SJSA1 (cell line): Measurements from ENCODE around the gene RAB25. TPM values are rescaled to one million over a fixed set of nuclear protein-coding genes. Genes with fewer than 3 reads are reported as not detected.
"Not testable (repeated sequence)": the region's sequence is repeated elsewhere in the genome, so short reads cannot be mapped to it uniquely, and the experiment has no call there.

ENCODE experiments used
- DNase-seq, 2 experiments: peaks; one replicate each; pipeline ENCODE4 v3.0.0-alpha.2; 2015 to 2020; ENCODE audit warnings: low spot score in 2 of 2, low read depth in 1 of 2
- H3K27ac ChIP-seq: fragments of 250-450 bp; sonication (Bioruptor Pico); 2 replicates; pipeline ENCODE4 v1.5.1; 2020; ENCODE audit warnings: mild to moderate bottlenecking, moderate library complexity
- H3K27me3 ChIP-seq: fragments of 250-450 bp; sonication (Bioruptor Pico); replicated peaks from 2 replicates; pipeline ENCODE4 v1.5.1; 2020; ENCODE audit warnings: mild to moderate bottlenecking, moderate library complexity
- H3K36me3 ChIP-seq: fragments of 250-450 bp; sonication (Bioruptor Pico); 2 replicates; pipeline ENCODE4 v1.5.1; 2020; ENCODE audit warnings: mild to moderate bottlenecking
- H3K4me1 ChIP-seq: fragments of 250-450 bp; sonication (Bioruptor Pico); replicated peaks from 2 replicates; pipeline ENCODE4 v1.6.1; 2021; ENCODE audit warnings: mild to moderate bottlenecking
- H3K4me3 ChIP-seq: fragments of 250-450 bp; sonication (Bioruptor Pico); 2 replicates; pipeline ENCODE4 v1.5.1; 2020; ENCODE audit warnings: mild to moderate bottlenecking
- H3K9me3 ChIP-seq: fragments of 250-450 bp; sonication (Bioruptor Pico); replicated peaks from 2 replicates; pipeline ENCODE4 v1.5.1; 2020; ENCODE audit warnings: mild to moderate bottlenecking
- total RNA-seq: library from RNA; depleted of rRNA; stranded (reverse); fragments of >200 nt; shearing (Covaris generic); gene quantifications from 2 replicates; pipeline ENCODE4 v1.2.3, GENCODE V29; 2014; rRNA removed

Gene RAB25
- total RNA-seq = not detected in 2 replicates

DNA sequence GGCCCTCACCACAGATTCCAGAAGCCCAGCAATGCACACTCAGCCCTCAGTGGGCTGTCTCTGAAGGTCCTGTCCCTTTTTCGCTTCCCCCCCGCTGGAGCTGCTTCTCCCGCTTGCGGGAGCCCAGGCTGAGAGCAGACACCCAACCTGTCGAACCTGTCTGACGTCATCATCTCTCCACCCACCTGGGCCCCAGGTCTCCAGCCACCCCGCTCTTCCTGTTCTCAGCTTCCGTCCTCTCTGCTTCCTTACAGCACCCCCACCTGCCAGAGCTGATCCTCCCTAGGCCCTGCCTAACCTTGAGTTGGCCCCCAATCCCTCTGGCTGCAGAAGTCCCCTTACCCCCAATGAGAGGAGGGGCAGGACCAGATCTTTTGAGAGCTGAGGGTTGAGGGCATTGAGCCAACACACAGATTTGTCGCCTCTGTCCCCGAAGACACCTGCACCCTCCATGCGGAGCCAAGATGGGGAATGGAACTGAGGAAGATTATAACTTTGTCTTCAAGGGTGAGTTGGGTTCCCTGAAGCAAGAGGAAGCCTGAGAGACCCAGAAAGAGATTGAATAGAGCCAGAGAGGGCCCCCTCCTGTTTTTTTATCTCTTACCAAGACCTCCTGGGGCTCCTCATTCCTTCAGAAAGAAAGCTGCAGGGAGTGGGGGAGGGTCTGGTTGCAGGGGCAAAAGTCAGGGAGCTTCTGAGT, at the start of gene RAB25:
RAB25 (plus strand) TSS at position 224 of the 700 bp plus-strand sequence; CDS start at position 465, 241 bp downstream.
- no peak within 1 kb of the TSS for H3K27ac ChIP-seq
- no peak within 1 kb of the TSS for H3K4me3 ChIP-seq
- H3K36me3 ChIP-seq = no peaks in the 10 kb centered on the region
- H3K9me3 ChIP-seq = no peaks in the 10 kb centered on the region
- peaks cover 15% of the 10 kb centered on the region for H3K4me1 ChIP-seq
- no peak for DNase-seq
- no peaks in the 10 kb centered on the region for H3K27me3 ChIP-seq

DNA sequence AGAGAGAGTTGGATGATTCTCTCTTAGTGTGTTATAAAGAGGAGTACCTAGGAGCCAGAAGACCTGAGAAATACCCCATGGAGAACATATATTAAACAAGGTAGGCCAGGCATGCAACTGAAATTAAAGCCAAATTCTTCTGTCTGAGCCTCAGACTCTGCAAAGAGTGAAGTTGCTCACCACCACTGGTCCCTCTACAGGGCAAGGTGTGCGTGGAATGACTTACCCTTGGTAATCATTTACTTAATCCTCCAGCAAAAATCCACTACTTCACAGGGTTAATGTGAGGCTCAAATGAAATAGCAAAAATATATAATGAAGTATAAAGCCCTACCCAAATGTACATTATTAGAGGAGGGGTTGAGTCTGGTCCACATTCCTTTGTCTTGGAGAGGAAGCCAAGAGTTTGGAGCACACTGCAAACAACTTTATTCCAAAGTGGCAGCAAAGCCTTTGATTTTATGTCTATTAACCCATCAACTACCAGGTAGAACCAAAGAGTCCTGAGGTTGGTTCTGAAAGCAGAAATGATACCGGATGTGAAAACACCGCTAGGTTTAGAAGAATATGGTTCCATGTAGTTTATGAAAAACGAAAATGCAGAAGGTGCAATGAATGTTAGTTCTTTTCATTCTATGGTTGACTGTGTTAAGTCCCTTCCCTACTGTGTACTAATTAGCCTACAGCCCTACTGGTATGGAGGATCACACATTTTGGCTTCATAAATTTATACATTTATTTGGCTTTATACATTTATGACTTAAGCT, 48.7 kb upstream of the RAB25 start:
- Histone ChIP-seq H3K36me3 (peaks cover 85% of the 10 kb centered on the region), H3K4me1 (no peaks in the 10 kb centered on the region), H3K9me3 (no peaks in the 10 kb centered on the region), H3K27me3 (no peaks in the 10 kb centered on the region), H3K27ac (no peak overlapping the region), H3K4me3 (no peak overlapping the region)
- no peak for DNase-seq

- H3K9me3 ChIP-seq = no peaks in the 10 kb centered on the region
Observed at GRCh38 chr1:156014829-156015228, 46.1 kb upstream of the RAB25 start.

DNA sequence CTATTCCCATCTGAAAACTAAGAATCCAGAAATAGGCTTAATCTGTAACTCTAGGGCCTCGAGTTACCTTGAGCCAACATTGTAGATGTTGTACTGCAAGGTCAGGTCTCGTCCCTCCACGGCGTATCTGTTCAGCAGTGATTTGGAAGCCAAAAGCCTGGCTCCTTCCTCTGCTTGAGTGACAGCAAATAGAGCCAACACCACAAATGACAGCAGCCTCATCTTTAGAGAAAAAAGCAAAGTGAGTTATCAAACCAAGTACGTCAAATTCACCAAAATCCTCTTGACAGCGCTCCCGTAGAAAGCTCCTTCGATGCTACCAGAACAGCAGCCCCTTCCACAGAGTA, 41.0 kb upstream of the RAB25 start:
- DNase-seq = no peak
- H3K27ac ChIP-seq = no peak overlapping the region

More at GRCh38 chr1:156014829-156015228, 46.1 kb upstream of the RAB25 start:
- H3K27ac ChIP-seq = no peak overlapping the region
- no peaks in the 10 kb centered on the region for H3K27me3 ChIP-seq
- peaks cover 3% of the 10 kb centered on the region for H3K4me1 ChIP-seq
- no peak overlapping the region for H3K4me3 ChIP-seq
- no peak for DNase-seq
- peaks cover 95% of the 10 kb centered on the region for H3K36me3 ChIP-seq

GRCh38 chr1:156020293-156021092, 40.5 kb upstream of the RAB25 start, which contains the start of gene SSR2:
Gene SSR2 (minus strand): TSS chr1:156020951. CDS start chr1:156020167, 784 bp downstream.
- peak; percentile 81 to 91 for DNase-seq
- Histone ChIP-seq H3K4me3 (peak within 1 kb of the TSS; percentile 51), H3K27ac (peak within 1 kb of the TSS; percentile 54; the same call in 1 of the 2 replicates), H3K27me3 (no peaks in the 10 kb centered on the region), H3K4me1 (peaks cover 6% of the 10 kb centered on the region), H3K9me3 (no peaks in the 10 kb centered on the region), H3K36me3 (peaks cover 46% of the 10 kb centered on the region)

More for the DNA sequence above, 41.0 kb upstream of the RAB25 start:
- H3K4me3 ChIP-seq = peak overlapping the region; percentile 51
- peaks cover 49% of the 10 kb centered on the region for H3K36me3 ChIP-seq
- H3K4me1 ChIP-seq = peaks cover 6% of the 10 kb centered on the region
- no peaks in the 10 kb centered on the region for H3K9me3 ChIP-seq
- no peaks in the 10 kb centered on the region for H3K27me3 ChIP-seq

- peak overlapping the region; percentile 51 for H3K4me3 ChIP-seq
- H3K36me3 ChIP-seq = peaks cover 41% of the 10 kb centered on the region
- no peaks in the 10 kb centered on the region for H3K27me3 ChIP-seq
- DNase-seq = no peak
- no peak overlapping the region for H3K27ac ChIP-seq
- H3K4me1 ChIP-seq = peaks cover 6% of the 10 kb centered on the region
- H3K9me3 ChIP-seq = no peaks in the 10 kb centered on the region
Observed at GRCh38 chr1:156021093-156021428, 39.9 kb upstream of the RAB25 start.

DNA sequence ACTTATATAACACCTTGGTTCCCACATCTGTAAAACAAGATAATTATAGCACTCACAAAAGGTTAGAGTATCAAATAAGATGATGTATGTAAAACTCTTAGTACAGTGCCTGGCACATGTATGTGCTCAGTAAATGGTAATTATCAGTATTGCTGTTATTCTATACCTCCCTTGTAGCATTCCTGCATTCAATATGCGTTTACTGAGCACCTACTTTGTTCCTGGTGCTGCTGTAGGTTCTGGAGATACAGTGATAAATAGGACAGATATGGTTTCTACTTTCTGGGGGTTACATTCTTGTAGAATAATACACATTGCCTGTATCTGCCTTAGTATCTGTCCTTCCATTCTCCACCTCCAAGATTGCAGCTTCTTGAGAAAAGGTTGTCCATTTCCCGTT, 39.0 kb upstream of the RAB25 start:
- no peak for DNase-seq
- Histone ChIP-seq H3K9me3 (no peaks in the 10 kb centered on the region), H3K27me3 (no peaks in the 10 kb centered on the region), H3K4me1 (peaks cover 6% of the 10 kb centered on the region), H3K36me3 (peaks cover 32% of the 10 kb centered on the region), H3K4me3 (no peak overlapping the region), H3K27ac (no peak overlapping the region)

DNA sequence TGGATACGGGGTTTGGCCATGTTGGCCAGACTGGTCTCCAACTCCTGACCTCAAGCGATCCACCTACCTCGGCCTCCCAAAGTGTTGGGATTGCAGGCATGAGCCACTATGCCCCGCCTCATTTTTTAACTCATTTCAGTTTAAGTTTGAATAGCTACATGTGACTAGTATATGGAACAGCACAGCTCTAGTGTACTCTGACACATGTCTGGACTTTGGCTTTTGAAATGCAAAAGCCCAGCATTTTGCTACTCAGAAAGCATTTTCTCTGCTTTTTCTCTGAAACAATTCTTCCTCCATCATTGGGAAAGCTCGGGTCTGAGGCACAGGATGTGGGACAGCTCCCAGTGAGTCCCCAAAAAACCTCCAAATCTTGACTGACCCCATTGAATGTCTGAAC, 36.2 kb upstream of the RAB25 start:
- peaks cover 5% of the 10 kb centered on the region for H3K4me1 ChIP-seq
- no peaks in the 10 kb centered on the region for H3K9me3 ChIP-seq
- H3K27ac ChIP-seq = no peak overlapping the region
- no peak overlapping the region for H3K4me3 ChIP-seq
- no peaks in the 10 kb centered on the region for H3K27me3 ChIP-seq
- peaks cover 5% of the 10 kb centered on the region for H3K36me3 ChIP-seq
- no peak for DNase-seq

DNA sequence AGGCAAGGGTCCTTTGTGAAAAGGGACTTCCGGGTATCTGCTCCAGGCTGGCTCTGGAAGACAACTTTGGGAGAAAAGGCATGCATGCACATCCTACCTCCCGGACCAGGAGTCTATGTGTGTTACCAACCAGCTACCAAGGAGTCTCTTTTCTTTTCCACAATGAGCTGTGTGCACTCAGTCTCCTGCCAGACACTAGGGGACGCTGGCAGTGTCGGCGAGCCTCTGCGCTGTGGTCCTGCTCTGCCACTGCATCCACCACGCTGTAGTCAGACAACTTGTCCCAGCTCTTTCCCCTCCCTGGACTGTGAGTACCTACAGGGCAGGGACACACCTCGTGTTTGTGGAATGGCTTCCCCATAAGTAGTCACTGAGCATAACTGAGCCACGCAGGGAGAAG, 35.1 kb upstream of the RAB25 start:
- Histone ChIP-seq H3K27me3 (no peaks in the 10 kb centered on the region), H3K4me3 (no peak overlapping the region), H3K4me1 (peaks cover 7% of the 10 kb centered on the region), H3K9me3 (no peaks in the 10 kb centered on the region), H3K27ac (no peak overlapping the region), H3K36me3 (no peaks in the 10 kb centered on the region)
- peak; percentile 29 to 63 for DNase-seq

GRCh38 chr1:156026588-156026987, 34.4 kb upstream of the RAB25 start:
- no peaks in the 10 kb centered on the region for H3K27me3 ChIP-seq
- peaks cover 7% of the 10 kb centered on the region for H3K4me1 ChIP-seq
- DNase-seq = no peak
- no peaks in the 10 kb centered on the region for H3K9me3 ChIP-seq
- no peak overlapping the region for H3K27ac ChIP-seq
- no peak overlapping the region for H3K4me3 ChIP-seq
- no peaks in the 10 kb centered on the region for H3K36me3 ChIP-seq

GRCh38 chr1:156033011-156033410, 27.9 kb upstream of the RAB25 start:
- Histone ChIP-seq H3K4me1 (peaks cover 7% of the 10 kb centered on the region), H3K9me3 (no peaks in the 10 kb centered on the region), H3K27ac (no peak overlapping the region), H3K4me3 (no peak overlapping the region), H3K36me3 (0 out of 2 replicates have a peak, but pooled peaks cover 1% of the 10 kb centered on the region), H3K27me3 (no peaks in the 10 kb centered on the region)
- DNase-seq = no peak

GRCh38 chr1:156034991-156035390, 26.0 kb upstream of the RAB25 start:
- not testable (repeated sequence) for H3K4me1 ChIP-seq, H3K36me3 ChIP-seq, DNase-seq, H3K9me3 ChIP-seq, H3K4me3 ChIP-seq, H3K27ac ChIP-seq, H3K27me3 ChIP-seq

DNA sequence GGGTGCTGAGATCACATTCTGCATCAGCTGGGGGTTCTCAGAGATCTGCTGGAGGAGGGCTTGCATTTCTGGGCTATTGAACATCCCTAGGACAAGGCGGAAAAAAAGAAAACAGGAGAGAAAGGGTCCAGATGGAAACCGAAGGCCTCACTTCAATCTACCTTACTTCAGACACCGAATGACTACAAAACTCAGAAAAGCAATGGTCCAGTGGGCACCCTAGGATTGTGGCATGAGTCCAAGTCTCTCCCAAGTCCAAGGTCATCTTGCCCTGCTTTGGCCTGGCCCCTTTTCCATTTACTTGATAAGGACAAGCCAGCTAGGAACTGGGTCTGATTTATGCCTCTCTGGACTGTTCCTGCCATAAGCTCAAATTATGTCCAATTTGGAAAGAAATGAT, 18.1 kb upstream of the RAB25 start:
- H3K36me3 ChIP-seq = peaks cover 32% of the 10 kb centered on the region
- H3K4me3 ChIP-seq = no peak overlapping the region
- no peaks in the 10 kb centered on the region for H3K27me3 ChIP-seq
- DNase-seq = no peak
- H3K27ac ChIP-seq = no peak overlapping the region
- H3K4me1 ChIP-seq = peaks cover 12% of the 10 kb centered on the region
- no peaks in the 10 kb centered on the region for H3K9me3 ChIP-seq

DNA sequence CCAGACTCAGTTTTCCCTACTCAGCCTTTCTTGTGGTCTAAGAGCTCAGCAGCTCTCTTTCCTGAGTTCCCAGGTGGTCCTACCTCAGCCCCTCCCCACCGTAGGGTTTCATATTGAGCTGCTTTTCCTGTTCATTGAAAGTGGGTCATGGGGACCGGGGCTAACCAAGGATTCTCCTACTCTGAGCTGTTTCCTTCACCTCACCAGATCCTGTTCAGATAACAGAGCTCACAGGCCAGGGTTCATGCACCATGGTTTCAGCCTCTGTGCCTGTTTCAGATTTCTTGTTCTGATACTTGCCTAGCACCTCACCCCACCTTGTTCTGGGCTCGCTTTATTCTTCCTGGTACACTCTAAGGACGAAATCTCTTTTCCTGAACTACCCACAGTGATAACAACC, 15.9 kb upstream of the RAB25 start:
- Histone ChIP-seq H3K4me3 (no peak overlapping the region), H3K27ac (no peak overlapping the region), H3K4me1 (peaks cover 12% of the 10 kb centered on the region), H3K36me3 (peaks cover 41% of the 10 kb centered on the region), H3K9me3 (no peaks in the 10 kb centered on the region), H3K27me3 (no peaks in the 10 kb centered on the region)
- no peak for DNase-seq
